Activated CD4-positive, alpha-beta T cell treated with anti-CD3 and anti-CD28 coated beads, Interleukin-2, amount 50 U/mL, for 4 hours (primary cell): ENCODE measurements around the gene CFAP107.
"Not testable (repeated sequence)": the region's sequence is repeated elsewhere in the genome, so short reads cannot be mapped to it uniquely, and the experiment has no call there.

Source experiments
- DNase-seq, 2 experiments: peaks; one replicate each; pipeline ENCODE4 v3.0.0-alpha.2; 2020

CFAP107 gene

GRCh38 chr1:12745992-12746323 lies at the start of gene CFAP107:
TSS of gene CFAP107 (plus strand) at chr1:12746200. CDS start at chr1:12746431, 231 bp downstream.
- no peak for DNase-seq

- DNase-seq = no peak
Observed at GRCh38 chr1:12696658-12697057, 49.3 kb upstream of the CFAP107 start.

DNA sequence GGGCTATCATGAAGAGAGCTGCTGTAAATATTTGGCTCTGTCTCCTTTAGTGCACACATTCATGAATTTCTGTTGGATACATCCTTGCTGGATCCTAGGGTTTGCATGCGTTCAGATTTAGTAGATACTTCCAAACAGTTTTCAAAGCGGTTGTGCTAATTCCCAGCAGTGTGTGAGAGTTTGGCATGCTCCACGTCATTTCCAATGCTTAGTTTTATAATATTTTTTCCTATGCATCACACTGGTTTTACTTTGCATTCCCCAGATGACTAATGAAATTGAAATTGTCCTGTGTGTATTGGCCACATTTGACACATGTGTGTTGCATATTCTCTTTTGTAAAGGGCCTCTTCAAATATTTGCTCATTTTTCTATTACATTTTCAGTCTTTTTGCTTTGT lies 48.6 kb upstream of the CFAP107 start:
- DNase-seq = no peak

DNA sequence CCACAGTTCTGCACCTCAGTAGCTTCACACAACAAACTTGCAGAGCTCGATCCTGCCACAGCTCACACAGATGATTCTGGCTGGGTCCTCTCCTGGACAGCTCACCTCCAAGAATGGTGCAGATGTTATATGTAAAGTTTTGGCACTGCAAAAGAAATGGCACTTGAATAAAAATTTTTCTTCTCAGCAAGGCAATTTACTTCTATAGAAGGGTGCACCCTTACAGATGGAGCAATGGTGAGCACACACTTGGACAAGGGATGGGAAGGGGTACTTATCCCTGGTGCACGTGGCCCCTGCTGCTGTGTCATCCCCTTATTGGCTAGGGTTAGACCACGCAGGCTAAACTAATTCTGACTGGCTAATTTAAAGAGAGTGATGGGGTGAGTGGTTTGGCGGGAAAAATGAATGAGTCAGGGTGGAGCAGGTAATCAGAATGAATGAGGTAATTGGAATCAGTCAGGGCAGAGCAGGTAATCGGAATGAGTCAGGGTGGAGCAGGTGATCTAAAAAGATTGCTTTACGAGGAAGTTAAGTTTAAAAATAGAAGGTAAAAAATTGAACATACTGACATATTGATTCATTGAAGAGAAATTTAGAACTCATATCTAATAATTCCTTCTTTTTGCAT lies 42.1 kb upstream of the CFAP107 start:
- DNase-seq = no peak

DNA sequence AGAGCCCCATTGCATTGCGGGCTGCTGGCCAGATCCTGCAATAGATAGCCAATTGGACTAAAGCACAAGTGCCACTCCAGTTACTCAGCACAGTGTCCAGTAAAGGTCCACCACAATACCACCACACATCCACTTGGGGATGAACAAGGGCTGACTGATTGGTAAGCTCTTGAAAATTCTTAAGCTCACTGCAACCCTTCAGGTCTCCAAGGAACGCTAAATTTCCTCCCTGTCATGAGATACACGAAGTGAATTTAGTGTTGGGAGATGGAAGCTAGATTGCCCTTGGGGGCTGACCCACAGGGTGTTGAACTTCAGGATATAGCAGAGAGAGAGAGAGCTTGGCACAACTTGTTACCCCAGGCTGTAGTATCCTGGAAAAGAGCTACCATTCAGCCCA lies 39.9 kb upstream of the CFAP107 start:
- DNase-seq = no peak

- no peak for DNase-seq
Observed at GRCh38 chr1:12708396-12709090, 37.5 kb upstream of the CFAP107 start.

- no peak for DNase-seq
Observed at GRCh38 chr1:12709091-12709491, 36.9 kb upstream of the CFAP107 start.

- DNase-seq = no peak
Observed at GRCh38 chr1:12709696-12710095, 36.3 kb upstream of the CFAP107 start.

GRCh38 chr1:12711536-12711935 lies 34.5 kb upstream of the CFAP107 start:
- no peak for DNase-seq

DNA sequence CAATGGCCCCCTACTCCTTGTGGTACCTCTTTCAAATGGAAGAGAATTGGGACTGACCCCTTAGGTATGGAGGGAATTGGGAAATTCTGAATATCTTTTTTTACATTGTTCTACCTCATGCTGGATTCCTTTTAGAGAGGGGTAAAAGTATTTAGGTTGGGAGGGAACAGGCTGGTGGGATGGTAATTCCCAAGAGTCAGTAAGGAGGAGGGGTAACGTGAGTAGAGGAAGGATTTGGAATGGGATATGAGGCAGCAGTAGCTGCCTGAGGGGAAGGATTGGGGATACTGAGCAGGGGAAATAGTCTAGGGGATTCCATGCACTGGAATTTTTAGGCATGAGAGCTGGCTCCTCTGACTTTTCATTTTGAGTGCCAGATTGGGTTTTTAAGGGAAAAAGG lies 33.9 kb upstream of the CFAP107 start:
- no peak for DNase-seq

DNA sequence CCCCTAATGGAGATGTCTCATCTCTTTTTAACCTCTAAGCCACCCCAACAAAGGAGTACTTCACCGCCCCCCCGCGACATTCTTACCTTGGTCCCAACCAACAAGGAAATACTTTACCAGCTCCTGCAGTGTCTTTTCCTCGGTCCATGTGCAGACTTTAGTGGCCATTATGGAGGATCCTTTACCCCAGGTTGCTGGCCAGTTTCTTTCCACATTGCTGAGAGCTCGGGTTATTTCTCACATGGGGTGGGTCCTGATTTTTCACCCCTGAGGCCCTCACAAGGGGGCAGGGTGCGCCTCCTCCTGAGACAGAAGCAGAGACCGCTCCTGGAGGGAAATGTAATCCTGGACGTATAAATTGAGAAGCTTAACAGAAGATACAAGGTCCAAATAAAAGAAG lies 33.1 kb upstream of the CFAP107 start:
- DNase-seq = no peak

DNA sequence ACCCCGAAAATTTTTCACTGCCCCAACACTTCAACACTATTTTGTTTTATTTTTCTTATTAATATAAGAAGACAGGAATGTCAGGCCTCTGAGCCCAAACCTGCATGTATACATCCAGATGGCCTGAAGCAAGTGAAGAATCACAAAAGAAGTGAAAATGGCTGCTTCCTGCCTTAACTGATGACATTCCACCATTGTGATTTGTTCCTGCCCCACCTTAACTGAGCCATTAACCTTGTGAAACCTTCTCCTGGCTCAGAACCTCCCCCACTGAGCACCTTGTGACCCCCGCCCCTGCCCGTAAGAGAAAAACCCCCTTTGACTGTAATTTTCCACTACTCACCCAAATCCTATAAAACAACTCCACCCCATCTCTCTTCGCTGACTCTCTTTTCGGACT lies 32.3 kb upstream of the CFAP107 start:
- DNase-seq = not testable (repeated sequence)

DNA sequence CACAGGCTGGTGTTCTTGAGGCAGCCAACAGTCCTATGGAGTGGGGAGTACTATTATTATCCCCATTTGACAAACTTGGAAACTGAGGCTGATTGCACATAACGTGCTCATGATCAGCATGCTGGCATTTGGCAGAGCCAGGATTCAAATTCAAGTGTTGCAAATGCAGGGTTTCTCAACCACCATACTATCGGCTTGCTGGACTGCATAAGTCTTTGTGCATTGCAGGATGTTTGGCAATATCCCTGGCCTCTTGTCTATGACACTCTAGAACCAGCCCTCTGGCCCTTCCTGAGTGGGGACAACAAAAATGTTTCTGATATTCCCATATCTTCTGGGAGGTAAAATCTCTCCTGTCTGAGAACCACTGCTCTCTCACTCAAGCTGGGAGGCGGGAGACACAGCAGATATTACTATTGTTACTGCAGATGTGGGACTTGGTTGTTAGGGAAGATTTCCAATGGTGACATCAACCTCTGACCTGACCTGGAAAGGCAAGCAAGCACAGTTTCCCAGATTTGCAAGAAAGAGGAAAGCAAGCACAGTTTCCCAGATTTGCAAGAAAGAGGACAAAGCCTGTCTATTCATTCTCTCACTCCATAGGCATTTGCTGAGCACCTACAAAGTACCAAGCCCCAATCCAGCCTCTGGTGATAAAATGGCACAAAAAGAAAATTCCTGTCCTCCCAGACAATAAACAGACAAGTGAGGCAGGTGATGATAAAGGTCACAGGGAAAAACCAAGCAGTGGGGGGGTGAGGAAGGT lies 31.1 kb upstream of the CFAP107 start:
- no peak for DNase-seq

DNA sequence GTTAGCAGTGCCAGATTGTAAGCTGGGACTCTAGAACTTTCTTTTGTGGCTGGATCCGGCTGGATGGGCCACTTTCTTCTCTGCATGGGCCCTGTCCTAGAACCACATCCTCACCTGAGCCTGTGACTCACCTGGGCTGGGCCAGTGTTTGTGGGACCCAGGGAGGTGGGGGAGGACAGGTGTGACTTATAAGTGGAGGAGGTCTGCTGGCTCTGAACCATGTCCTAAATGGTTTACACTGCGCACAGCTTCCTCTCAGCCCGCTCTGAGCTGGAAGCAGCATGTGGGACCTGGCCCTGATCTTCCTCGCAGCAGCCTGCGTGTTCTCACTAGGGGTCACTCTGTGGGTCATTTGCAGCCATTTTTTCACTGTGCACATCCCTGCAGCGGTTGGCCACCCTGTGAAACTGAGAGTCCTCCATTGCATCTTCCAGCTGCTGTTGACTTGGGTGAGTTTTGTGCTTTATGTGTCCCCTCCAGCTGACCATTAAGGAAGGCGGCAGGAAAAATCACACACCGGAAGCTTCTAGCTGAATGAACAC lies 30.0 kb upstream of the CFAP107 start, which contains the start of gene AADACL3:
Gene AADACL3 (plus strand): TSS at position 215 of the 542 bp plus-strand sequence. CDS start 67 bp downstream, at position 282.
- DNase-seq = no peak

- no peak for DNase-seq
Observed at GRCh38 chr1:12717301-12717838, 28.6 kb upstream of the CFAP107 start.

GRCh38 chr1:12722626-12723025 lies 23.4 kb upstream of the CFAP107 start:
- no peak for DNase-seq

GRCh38 chr1:12728391-12728790 lies 17.6 kb upstream of the CFAP107 start:
- DNase-seq = no peak

GRCh38 chr1:12730156-12730555 lies 15.8 kb upstream of the CFAP107 start:
- no peak for DNase-seq

DNA sequence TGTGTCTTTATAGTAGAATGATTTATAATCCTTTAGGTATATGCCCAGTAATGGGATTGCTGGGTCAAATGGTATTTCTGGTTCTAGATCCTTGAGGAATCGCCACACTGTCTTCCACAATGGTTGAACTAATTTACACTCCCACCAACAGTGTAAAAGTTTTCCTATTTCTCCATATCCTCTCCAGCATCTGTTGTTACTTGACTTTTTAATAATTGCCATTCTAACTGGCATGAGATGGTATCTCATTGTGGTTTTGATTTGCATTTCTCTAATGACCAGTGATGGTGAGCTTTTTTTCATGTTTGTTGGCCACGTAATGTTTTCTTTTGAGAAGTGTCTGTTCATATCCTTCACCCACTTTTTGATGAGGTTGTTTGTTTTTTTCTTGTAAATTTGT lies 14.9 kb upstream of the CFAP107 start:
- not testable (repeated sequence) for DNase-seq

DNA sequence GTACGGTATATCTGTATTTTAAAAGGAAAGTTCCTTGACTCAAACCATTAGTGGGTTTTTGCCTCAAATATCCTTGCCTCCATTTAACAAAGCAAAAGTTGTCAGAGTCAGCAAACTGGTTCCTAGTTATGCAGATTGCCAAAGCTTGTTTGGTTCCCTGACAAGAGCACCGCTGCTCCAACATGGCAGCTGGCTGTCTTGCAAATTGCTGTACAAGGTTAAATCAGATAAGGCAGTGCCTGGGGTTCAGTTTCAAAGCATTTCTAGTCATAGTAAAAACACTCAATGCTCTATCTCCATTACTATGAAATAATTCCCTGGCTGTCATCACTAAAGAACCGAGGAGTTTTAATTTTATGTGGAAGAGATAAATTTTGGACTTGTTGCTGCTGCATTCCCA lies 11.3 kb upstream of the CFAP107 start:
- no peak for DNase-seq

GRCh38 chr1:12738934-12739333 lies 7.1 kb upstream of the CFAP107 start:
- DNase-seq = no peak

DNA sequence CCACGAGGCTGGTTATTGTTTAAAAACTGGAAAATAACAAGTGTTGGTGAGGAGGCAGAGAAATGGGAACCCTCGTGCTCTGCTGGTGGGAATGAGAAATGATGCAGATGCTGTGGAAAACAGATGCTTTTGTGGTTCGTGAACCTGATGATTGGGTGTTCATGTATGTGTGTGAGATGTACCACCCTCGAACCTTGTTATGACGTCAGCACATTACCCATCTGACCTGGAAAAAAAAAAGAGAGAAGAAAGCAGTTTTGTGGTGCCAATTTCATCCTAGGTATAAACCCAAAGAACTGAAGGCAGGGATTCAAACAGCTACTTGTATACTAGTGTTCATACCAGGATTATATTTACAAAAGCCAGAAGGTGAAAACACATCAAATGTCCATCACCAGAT lies 6.4 kb upstream of the CFAP107 start:
- no peak for DNase-seq

DNA sequence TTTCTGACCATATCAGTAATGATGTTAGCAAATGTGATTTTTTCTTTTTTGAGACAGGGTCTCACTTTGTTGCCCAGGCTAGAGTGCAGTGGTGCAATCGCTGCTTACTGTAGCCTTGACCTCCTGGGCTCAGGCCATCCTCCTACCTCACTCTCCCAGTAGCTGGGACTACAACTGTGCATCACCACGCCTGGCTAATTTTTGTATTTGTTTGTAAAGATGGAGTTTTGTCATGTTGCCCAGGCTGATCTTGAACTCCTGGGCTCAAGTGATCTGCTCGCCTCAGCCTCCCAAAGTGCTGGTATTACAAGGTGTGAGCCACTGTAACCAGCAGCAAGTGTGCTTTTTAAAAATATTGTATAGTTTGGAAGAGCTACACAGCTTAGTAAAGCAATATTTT lies 4.1 kb upstream of the CFAP107 start:
- DNase-seq = no peak
